GM10248 (cell line): ENCODE results near the gene CDKN2A.

Source experiments
- CTCF ChIA-PET: fragments of 300-600 bp; sonication (Branson Sonifier 250); formaldehyde crosslinking; extraction: SDS; loops from one replicate; lab custom pipeline; 2021; ENCODE audit warnings: antibody characterized with exemption; lab: Yijun Ruan, JAX
- POLR2A ChIA-PET: fragments of 350-650 bp; sonication (Branson Sonifier 250); formaldehyde crosslinking; extraction: SDS; loops from one replicate; lab custom pipeline; 2020; ENCODE audit warnings: antibody characterized with exemption; lab: Yijun Ruan, JAX
- DNase-seq: peaks from one replicate; pipeline ENCODE4 v3.0.0; 2012; ENCODE audit errors: extremely low spot score
- CTCF ChIP-seq: IDR thresholded peaks from 2 replicates; pipeline ENCODE4 v1.5.1; 2012; ENCODE audit warnings: mild to moderate bottlenecking, low read depth; ENCODE audit errors: extremely low read depth, missing control alignments, control extremely low read depth

CDKN2A gene

GRCh38 chr9:21994556-21995005, 389 bp upstream of the CDKN2A start, which contains the start of gene CDKN2B-AS1:
CDKN2B-AS1 (plus strand) TSS chr9:21994791.
- POLR2A ChIA-PET, result interaction anchor here (0.9 kb wide), 1 partner anchor 15 kb away, joined by 3 read pairs; the partner anchor contains the start of gene CDKN2B

DNA sequence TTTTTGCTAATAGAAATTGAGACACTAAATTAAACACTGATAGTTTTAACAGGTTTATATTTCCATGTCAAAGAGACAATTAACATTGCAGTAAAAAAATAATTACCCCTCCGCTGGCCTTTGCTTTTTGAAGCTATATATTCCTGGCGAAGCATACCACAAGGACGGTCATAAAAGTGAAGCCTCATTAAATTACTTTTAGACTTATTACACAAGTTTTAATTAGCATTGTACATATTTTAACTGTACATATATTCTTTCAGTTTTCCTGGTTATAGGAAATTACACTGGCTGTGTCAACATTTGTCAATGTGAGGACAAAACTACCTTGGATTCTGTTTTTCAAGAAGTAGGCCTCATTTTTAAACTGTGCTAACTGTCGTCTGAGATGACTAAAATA, 1.2 kb downstream of the CDKN2A start:
- CTCF ChIA-PET, result interaction anchor here (1.2 to 9.3 kb wide), 2 partner anchors 15 to 179 kb away, joined by 5 to 95 read pairs; partner anchors contain the start of gene CDKN2B
- POLR2A ChIA-PET, result no interaction called here
- no peak for TF ChIP-seq CTCF
- DNase-seq, result no peak

More at GRCh38 chr9:21994556-21995005, 389 bp upstream of the CDKN2A start, which contains the start of gene CDKN2B-AS1:
- peak; percentile 65 for DNase-seq
- peak; percentile 29 for TF ChIP-seq CTCF
- CTCF ChIA-PET, result interaction anchor here (1.2 to 9.3 kb wide), 7 partner anchors 8 to 183 kb away, joined by 3 to 95 read pairs (median 5); partner anchors contain the start of gene CDKN2B

GRCh38 chr9:21991072-21991959, 2.9 kb downstream of the CDKN2A start:
- TF ChIP-seq CTCF, result no peak
- ChIA-PET CTCF (interaction anchor here (1.3 to 9.3 kb wide), 3 partner anchors 13 to 20 kb away, joined by 3 to 95 read pairs (median 4); partner anchors contain the start of gene CDKN2B), POLR2A (no interaction called here)
- no peak for DNase-seq

GRCh38 chr9:21989440-21990189, 4.6 kb downstream of the CDKN2A start:
- ChIA-PET CTCF (interaction anchor here (1.1 to 9.3 kb wide), 9 partner anchors 9 to 180 kb away, joined by 3 to 95 read pairs (median 3); partner anchors contain the start of gene CDKN2B), POLR2A (no interaction called here)
- TF ChIP-seq CTCF, result no peak
- DNase-seq, result no peak

GRCh38 chr9:21988056-21988990, 5.9 kb downstream of the CDKN2A start:
- DNase-seq, result no peak
- POLR2A ChIA-PET, result no interaction called here
- no peak for TF ChIP-seq CTCF
- CTCF ChIA-PET, result interaction anchor here (1.3 to 1.4 kb wide), 2 partner anchors 156 to 179 kb away, joined by 3 read pairs; no protein-coding TSS in a partner anchor
